NCI-H526 (cell line): ENCODE data around the gene USP7.

Experiments used
- DNase-seq, 2 experiments: peaks; one replicate each; lab custom pipeline; 2025; lab: John Stamatoyannopoulos, UW

The USP7 gene

GRCh38 chr16:8862309-8863130 is 101.2 kb downstream of the USP7 start:
- DNase-seq = no peak

GRCh38 chr16:8861563-8862308 is 102.0 kb downstream of the USP7 start:
- DNase-seq = no peak

GRCh38 chr16:8859913-8860881 is 103.5 kb downstream of the USP7 start:
- no peak for DNase-seq

GRCh38 chr16:8858994-8859912 is 104.5 kb downstream of the USP7 start:
- no peak for DNase-seq

- DNase-seq = no peak
Observed at GRCh38 chr16:8855972-8856371, 107.7 kb downstream of the USP7 start.

- no peak for DNase-seq
Observed at GRCh38 chr16:8855051-8855786, 108.5 kb downstream of the USP7 start.

- no peak for DNase-seq
Observed at GRCh38 chr16:8854298-8854948, 109.3 kb downstream of the USP7 start.

- no peak for DNase-seq
Observed at GRCh38 chr16:8853611-8854010, 110.1 kb downstream of the USP7 start.

- no peak for DNase-seq
Observed at GRCh38 chr16:8853150-8853549, 110.6 kb downstream of the USP7 start.

- DNase-seq = no peak
Observed at GRCh38 chr16:8852534-8852933, 111.2 kb downstream of the USP7 start.

GRCh38 chr16:8851761-8852403 is 111.8 kb downstream of the USP7 start:
- no peak for DNase-seq

GRCh38 chr16:8850279-8850885 is 113.3 kb downstream of the USP7 start:
- DNase-seq = no peak

- no peak for DNase-seq
Observed at GRCh38 chr16:8849411-8850011, 114.2 kb downstream of the USP7 start.

- no peak for DNase-seq
Observed at GRCh38 chr16:8848939-8849391, 114.7 kb downstream of the USP7 start.

GRCh38 chr16:8848231-8848938 is 115.3 kb downstream of the USP7 start:
- DNase-seq = no peak

GRCh38 chr16:8847623-8848022 is 116.1 kb downstream of the USP7 start:
- DNase-seq = no peak

GRCh38 chr16:8847145-8847544 is 116.6 kb downstream of the USP7 start:
- no peak for DNase-seq
